Suprapubic skin (tissue), 4 donors: ENCODE measurements around the gene ARX. TPM values are rescaled to one million over a fixed set of nuclear protein-coding genes. Genes with fewer than 3 reads are reported as not detected.

Experiments used
- DNase-seq, 2 donors: peaks; one replicate each; pipeline ENCODE4 v3.0.0-alpha.2; 2019; ENCODE audit warnings: low spot score in 2 of 2
- H3K27ac ChIP-seq: fragments of 200-600 bp; sonication (generic); one replicate; pipeline ENCODE4 v1.5.1; 2019
- H3K27me3 ChIP-seq: fragments of 200-600 bp; sonication (generic); one replicate; pipeline ENCODE4 v1.5.1; 2019
- H3K36me3 ChIP-seq: fragments of 200-600 bp; sonication (generic); one replicate; pipeline ENCODE4 v1.5.1; 2019
- H3K4me1 ChIP-seq: fragments of 200-600 bp; sonication (generic); one replicate; pipeline ENCODE4 v1.5.1; 2019
- H3K4me3 ChIP-seq: fragments of 200-600 bp; sonication (generic); one replicate; pipeline ENCODE4 v1.5.1; 2019; ENCODE audit warnings: mild to moderate bottlenecking
- H3K9me3 ChIP-seq: fragments of 200-600 bp; sonication (generic); one replicate; pipeline ENCODE4 v1.5.1; 2019
- EP300 ChIP-seq: sonication (generic); formaldehyde crosslinking; IDR thresholded peaks from one replicate; pipeline ENCODE4 v1.6.1; 2017; ENCODE audit warnings: antibody characterized with exemption
- POLR2A ChIP-seq, 2 donors: fragments of 450-650 bp; IDR thresholded peaks; one replicate each; pipeline ENCODE4 v1.6.1; 2017; ENCODE audit warnings: antibody characterized with exemption in 2 of 2, mild to moderate bottlenecking in 2 of 2, moderate library complexity in 2 of 2
- POLR2AphosphoS5 ChIP-seq, 3 donors: sonication (generic); formaldehyde crosslinking; IDR thresholded peaks; one replicate each; pipeline ENCODE4 v1.6.1; 2017; ENCODE audit warnings: antibody characterized with exemption in 3 of 3
- WGBS: methylation state at CpG from one replicate; pipeline ENCODE4 v1.1.5; 2018; 5-methylcytosine and 5-hydroxymethylcytosine counted together
- total RNA-seq, 4 donors: library from RNA; depleted of rRNA; stranded (reverse); fragments of >200 nt; gene quantifications; one replicate each; pipeline ENCODE4 v1.1.0, GENCODE V29; 2016
- TF ChIP-seq, protein P1 (sequence below), 2 donors: fragments of 200-600 bp in 1 of 2; fragments of 450-650 bp in 1 of 2; sonication (generic) in 1 of 2; IDR thresholded peaks; one replicate each; pipeline ENCODE4 v1.5.1; 2016 to 2019; ENCODE audit warnings: antibody characterized with exemption in 2 of 2, mild to moderate bottlenecking in 1 of 2, moderate library complexity in 1 of 2

ARX gene
- total RNA-seq, 4 donors from 2014 or later: 0.15 TPM; not detected in 3

DNA sequence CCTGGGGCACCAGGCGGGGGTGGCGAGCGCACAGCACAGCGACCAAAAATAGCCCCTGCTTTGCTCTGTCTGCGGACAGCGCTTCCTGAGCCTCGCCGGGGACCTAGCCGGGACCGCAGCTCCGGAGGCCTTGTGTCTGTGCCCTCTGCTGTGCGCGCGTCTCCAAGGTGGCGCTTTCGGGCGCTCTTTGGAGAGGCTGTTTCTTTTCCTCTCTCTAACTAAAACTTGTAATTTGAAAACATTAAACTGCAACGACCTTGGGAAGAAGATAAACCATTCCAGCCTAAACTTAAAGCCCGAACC, 3.4 kb downstream of the ARX start:
- Histone ChIP-seq H3K27me3 (peaks cover 96% of the 10 kb centered on the region), H3K27ac (no peak overlapping the region), H3K4me3 (peak overlapping the region; percentile 42), H3K36me3 (no peaks in the 10 kb centered on the region), H3K4me1 (peaks cover 23% of the 10 kb centered on the region), H3K9me3 (no peaks in the 10 kb centered on the region)
- DNase-seq: no peak
- WGBS: 17% methylated on average over 2 of the region's 19 CpGs
- TF ChIP-seq POLR2AphosphoS5 (IDR thresholded peaks at IDR 0.05): no peak
- TF ChIP-seq POLR2A (IDR thresholded peaks at IDR 0.05): no peak
- TF ChIP-seq, protein P1, sequence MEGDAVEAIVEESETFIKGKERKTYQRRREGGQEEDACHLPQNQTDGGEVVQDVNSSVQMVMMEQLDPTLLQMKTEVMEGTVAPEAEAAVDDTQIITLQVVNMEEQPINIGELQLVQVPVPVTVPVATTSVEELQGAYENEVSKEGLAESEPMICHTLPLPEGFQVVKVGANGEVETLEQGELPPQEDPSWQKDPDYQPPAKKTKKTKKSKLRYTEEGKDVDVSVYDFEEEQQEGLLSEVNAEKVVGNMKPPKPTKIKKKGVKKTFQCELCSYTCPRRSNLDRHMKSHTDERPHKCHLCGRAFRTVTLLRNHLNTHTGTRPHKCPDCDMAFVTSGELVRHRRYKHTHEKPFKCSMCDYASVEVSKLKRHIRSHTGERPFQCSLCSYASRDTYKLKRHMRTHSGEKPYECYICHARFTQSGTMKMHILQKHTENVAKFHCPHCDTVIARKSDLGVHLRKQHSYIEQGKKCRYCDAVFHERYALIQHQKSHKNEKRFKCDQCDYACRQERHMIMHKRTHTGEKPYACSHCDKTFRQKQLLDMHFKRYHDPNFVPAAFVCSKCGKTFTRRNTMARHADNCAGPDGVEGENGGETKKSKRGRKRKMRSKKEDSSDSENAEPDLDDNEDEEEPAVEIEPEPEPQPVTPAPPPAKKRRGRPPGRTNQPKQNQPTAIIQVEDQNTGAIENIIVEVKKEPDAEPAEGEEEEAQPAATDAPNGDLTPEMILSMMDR (IDR thresholded peaks at IDR 0.05): no peak
- TF ChIP-seq EP300: no peak

- Histone ChIP-seq H3K27ac (no peak overlapping the region), H3K4me3 (no peak overlapping the region), H3K27me3 (peaks cover 96% of the 10 kb centered on the region), H3K36me3 (no peaks in the 10 kb centered on the region), H3K9me3 (no peaks in the 10 kb centered on the region), H3K4me1 (peaks cover 29% of the 10 kb centered on the region)
- 23% methylated on average over 18 of the region's 32 CpGs for WGBS
- TF ChIP-seq POLR2AphosphoS5 (IDR thresholded peaks at IDR 0.05) (no peak), POLR2A (IDR thresholded peaks at IDR 0.05) (no peak), EP300 (no peak)
- TF ChIP-seq, protein P1 (IDR thresholded peaks at IDR 0.05): no peak
- no peak for DNase-seq
Observed at GRCh38 chrX:25011589-25012432, 4.0 kb downstream of the ARX start.

DNA sequence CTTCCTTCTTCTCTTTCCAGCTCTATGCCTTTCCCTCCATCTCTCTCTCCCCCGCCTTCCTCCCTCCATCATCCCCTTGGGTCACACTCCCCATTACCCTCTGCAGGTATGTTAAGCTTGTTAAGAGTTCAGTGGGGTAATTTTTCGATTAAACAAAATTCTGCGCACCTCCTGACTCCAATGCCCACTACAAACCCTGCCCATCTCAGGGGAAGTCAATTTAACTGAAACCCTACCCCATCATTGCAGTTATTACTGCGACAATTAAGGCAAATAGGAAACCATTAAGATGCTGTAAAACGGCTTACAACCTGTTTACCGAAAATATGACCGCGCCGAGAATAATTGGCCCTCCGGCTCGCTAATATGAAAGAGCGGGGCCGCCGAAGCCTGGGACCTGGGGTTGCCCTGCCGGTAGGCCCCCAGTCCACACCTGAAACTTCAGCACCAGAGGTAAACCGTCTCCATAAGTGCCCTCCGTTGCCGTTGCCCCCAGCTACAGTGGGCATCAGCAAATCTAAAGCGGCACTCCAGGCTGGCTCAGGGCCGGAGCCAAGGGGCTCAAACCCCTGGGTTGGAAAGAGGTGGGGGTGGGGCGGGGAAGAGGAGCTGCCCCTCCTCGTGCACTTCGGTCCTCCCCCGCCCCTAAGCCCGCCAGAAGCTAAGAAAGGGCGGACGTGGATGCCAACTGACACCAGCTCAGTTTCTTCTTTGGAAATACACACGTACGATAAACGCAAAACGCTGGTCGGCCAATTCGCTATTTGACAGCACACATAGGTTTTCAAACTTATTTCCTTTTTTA, 4.8 kb downstream of the ARX start:
- 33% methylated on average over 29 of the region's 33 CpGs for WGBS

DNA sequence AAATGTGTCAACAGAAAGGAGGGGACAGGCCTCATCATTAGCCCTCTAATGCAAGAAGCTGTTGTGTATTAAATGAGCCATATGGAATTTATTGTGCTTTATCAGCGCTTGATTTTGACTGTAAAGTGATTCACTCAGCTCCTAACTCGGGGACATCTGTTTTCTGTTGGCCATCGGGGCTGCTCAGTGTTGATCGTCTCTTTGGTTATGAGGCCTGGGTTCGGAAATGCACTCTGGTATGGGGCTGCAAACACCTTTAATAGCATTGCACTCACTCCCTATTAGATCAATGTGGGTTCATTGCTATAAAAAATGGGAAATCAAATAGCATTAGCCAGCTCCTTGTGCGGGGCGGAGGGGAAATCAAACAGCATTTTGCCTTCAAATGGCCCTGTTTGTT, 6.4 kb downstream of the ARX start:
- WGBS: 34% methylated on average over 7 of the region's 7 CpGs
- no peaks in the 10 kb centered on the region for H3K9me3 ChIP-seq
- no peak overlapping the region for H3K27ac ChIP-seq
- H3K36me3 ChIP-seq: no peaks in the 10 kb centered on the region
- H3K4me1 ChIP-seq: peaks cover 36% of the 10 kb centered on the region
- H3K4me3 ChIP-seq: no peak overlapping the region
- TF ChIP-seq POLR2A (IDR thresholded peaks at IDR 0.05): no peak
- TF ChIP-seq EP300: no peak
- TF ChIP-seq, protein P1 (IDR thresholded peaks at IDR 0.05): no peak
- TF ChIP-seq POLR2AphosphoS5 (IDR thresholded peaks at IDR 0.05): no peak
- peaks cover 96% of the 10 kb centered on the region for H3K27me3 ChIP-seq
- no peak for DNase-seq

More for the DNA sequence above, 4.8 kb downstream of the ARX start:
- no peaks in the 10 kb centered on the region for H3K9me3 ChIP-seq
- H3K27ac ChIP-seq: no peak overlapping the region
- H3K4me3 ChIP-seq: no peak overlapping the region
- TF ChIP-seq POLR2AphosphoS5 (IDR thresholded peaks at IDR 0.05) (no peak), POLR2A (IDR thresholded peaks at IDR 0.05) (no peak), EP300 (no peak)
- TF ChIP-seq, protein P1 (IDR thresholded peaks at IDR 0.05): no peak
- H3K27me3 ChIP-seq: peaks cover 96% of the 10 kb centered on the region
- DNase-seq: no peak
- H3K36me3 ChIP-seq: no peaks in the 10 kb centered on the region
- H3K4me1 ChIP-seq: peaks cover 27% of the 10 kb centered on the region
